Endothelial cell (in vitro differentiated cells): ENCODE measurements around the gene DUSP22. TPM values are rescaled to one million over a fixed set of nuclear protein-coding genes. Genes with fewer than 3 reads are reported as not detected.

Experiments used
- DNase-seq: peaks from one replicate; pipeline ENCODE4 v3.0.0; 2021; ENCODE audit warnings: low spot score
- H3K27ac Mint-ChIP-seq: one replicate; pipeline ENCODE4 v1.8.0; 2021; ENCODE audit warnings: mixed read lengths, inconsistent platforms; ENCODE audit not compliant: unreplicated experiment
- H3K27me3 Mint-ChIP-seq: one replicate; pipeline ENCODE4 v1.8.0; 2021; ENCODE audit warnings: mild to moderate bottlenecking, moderate library complexity, mixed read lengths, inconsistent platforms; ENCODE audit not compliant: unreplicated experiment
- H3K36me3 Mint-ChIP-seq: one replicate; pipeline ENCODE4 v1.8.0; 2021; ENCODE audit warnings: mild to moderate bottlenecking, low read depth, mixed read lengths, inconsistent platforms; ENCODE audit not compliant: unreplicated experiment
- H3K4me1 Mint-ChIP-seq: one replicate; pipeline ENCODE4 v1.8.0; 2021; ENCODE audit warnings: mild to moderate bottlenecking, mixed read lengths, inconsistent platforms; ENCODE audit not compliant: unreplicated experiment
- H3K4me3 Mint-ChIP-seq: one replicate; pipeline ENCODE4 v1.8.0; 2021; ENCODE audit warnings: mild to moderate bottlenecking, mixed read lengths, inconsistent platforms; ENCODE audit not compliant: unreplicated experiment
- H3K9me3 Mint-ChIP-seq: one replicate; pipeline ENCODE4 v1.8.0; 2021; ENCODE audit warnings: mixed read lengths, inconsistent platforms; ENCODE audit not compliant: unreplicated experiment
- total RNA-seq: library from RNA; stranded (reverse); fragmentation: NEBNext Ultra II Directional; extraction: Animal tissue kit (Norgen Biotek cat#: 25700); gene quantifications from one replicate; pipeline ENCODE4 v1.2.1, GENCODE V29; 2021; ENCODE audit not compliant: unreplicated experiment
- TF ChIP-seq, protein P1 (sequence below): fragments of 200-600 bp; sonication (generic); IDR thresholded peaks from one replicate; pipeline ENCODE4 v1.5.0; 2021; ENCODE audit warnings: antibody characterized with exemption; ENCODE audit not compliant: unreplicated experiment

Gene DUSP22
- total RNA-seq, 1 donor from 2014 or later = 57.3 TPM

- no peaks in the 10 kb centered on the region for H3K4me1 Mint-ChIP-seq
These were observed 91.6 kb downstream of the DUSP22 start for GRCh38 chr6:383856-384255.

GRCh38 chr6:384898-385297 lies 92.6 kb downstream of the DUSP22 start:
- Mint-ChIP-seq H3K4me1 (no peaks in the 10 kb centered on the region), H3K27me3 (peaks cover 10% of the 10 kb centered on the region), H3K9me3 (peaks cover 8% of the 10 kb centered on the region), H3K27ac (no peak overlapping the region), H3K4me3 (no peak overlapping the region), H3K36me3 (peaks cover 3% of the 10 kb centered on the region)
- TF ChIP-seq, protein P1, sequence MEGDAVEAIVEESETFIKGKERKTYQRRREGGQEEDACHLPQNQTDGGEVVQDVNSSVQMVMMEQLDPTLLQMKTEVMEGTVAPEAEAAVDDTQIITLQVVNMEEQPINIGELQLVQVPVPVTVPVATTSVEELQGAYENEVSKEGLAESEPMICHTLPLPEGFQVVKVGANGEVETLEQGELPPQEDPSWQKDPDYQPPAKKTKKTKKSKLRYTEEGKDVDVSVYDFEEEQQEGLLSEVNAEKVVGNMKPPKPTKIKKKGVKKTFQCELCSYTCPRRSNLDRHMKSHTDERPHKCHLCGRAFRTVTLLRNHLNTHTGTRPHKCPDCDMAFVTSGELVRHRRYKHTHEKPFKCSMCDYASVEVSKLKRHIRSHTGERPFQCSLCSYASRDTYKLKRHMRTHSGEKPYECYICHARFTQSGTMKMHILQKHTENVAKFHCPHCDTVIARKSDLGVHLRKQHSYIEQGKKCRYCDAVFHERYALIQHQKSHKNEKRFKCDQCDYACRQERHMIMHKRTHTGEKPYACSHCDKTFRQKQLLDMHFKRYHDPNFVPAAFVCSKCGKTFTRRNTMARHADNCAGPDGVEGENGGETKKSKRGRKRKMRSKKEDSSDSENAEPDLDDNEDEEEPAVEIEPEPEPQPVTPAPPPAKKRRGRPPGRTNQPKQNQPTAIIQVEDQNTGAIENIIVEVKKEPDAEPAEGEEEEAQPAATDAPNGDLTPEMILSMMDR = no peak
- no peak for DNase-seq

More at GRCh38 chr6:383856-384255, 91.6 kb downstream of the DUSP22 start:
- no peak for DNase-seq
- Mint-ChIP-seq H3K27me3 (peaks cover 10% of the 10 kb centered on the region), H3K36me3 (peaks cover 3% of the 10 kb centered on the region), H3K4me3 (no peak overlapping the region), H3K9me3 (peaks cover 8% of the 10 kb centered on the region), H3K27ac (no peak overlapping the region)
- TF ChIP-seq, protein P1 = no peak

DNA sequence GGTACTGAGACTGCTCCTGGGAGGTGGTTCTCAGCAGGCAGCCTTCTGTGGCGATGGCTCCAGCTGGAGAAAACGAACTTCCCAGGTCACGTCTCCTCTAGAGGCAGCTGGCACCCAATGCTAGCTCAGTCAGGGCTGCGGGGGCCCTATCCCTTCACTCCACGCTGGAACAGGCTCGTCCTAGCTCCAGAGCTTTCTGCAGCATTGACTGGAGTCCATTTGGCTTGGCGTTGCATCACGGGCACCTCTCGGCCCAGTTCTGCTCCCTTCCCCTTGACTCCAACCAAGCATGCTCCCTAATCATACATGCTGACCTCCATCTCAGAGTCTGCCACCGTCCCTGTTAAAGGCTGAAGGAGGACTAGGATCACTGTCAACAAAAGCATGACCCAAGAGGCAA lies 93.3 kb downstream of the DUSP22 start:
- Mint-ChIP-seq H3K27ac (no peak overlapping the region), H3K4me1 (no peaks in the 10 kb centered on the region), H3K4me3 (no peak overlapping the region), H3K36me3 (peaks cover under 1% of the 10 kb centered on the region), H3K27me3 (peaks cover 9% of the 10 kb centered on the region), H3K9me3 (peaks cover 4% of the 10 kb centered on the region)
- no peak for DNase-seq
- TF ChIP-seq, protein P1 = no peak

DNA sequence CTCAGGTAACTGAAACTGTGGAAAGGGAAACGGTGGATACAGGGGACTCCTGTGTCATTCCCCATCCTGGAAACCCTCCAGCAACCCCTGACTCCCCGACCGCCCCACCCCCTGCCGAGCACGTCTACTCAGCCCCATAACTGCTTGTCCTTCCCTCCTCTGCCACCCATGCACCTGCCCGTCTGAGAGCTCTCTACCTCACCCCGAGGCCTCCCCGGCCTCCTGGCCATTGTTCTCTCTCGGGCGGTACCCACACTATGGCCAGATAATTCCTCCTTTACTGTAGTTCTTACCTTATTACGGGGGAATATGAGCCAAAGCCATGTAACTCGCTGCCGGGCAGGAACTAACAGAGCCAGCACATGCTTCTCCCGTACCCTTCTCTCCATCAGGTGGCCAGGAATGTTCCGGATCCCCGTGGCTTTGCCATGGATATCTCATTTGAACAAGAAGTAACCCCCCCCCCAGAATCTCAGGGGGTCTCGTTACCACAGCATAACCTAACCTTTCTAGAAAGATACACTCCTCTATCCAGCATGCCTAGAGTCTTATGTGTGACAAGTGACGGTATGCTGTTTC lies 94.5 kb downstream of the DUSP22 start:
- no peak overlapping the region for H3K27ac Mint-ChIP-seq
- H3K27me3 Mint-ChIP-seq = peaks cover 14% of the 10 kb centered on the region
- no peak for DNase-seq
- H3K4me3 Mint-ChIP-seq = no peak overlapping the region
- no peaks in the 10 kb centered on the region for H3K4me1 Mint-ChIP-seq
- TF ChIP-seq, protein P1 = no peak
- no peaks in the 10 kb centered on the region for H3K36me3 Mint-ChIP-seq
- no peaks in the 10 kb centered on the region for H3K9me3 Mint-ChIP-seq

- no peak overlapping the region for H3K27ac Mint-ChIP-seq
- no peaks in the 10 kb centered on the region for H3K36me3 Mint-ChIP-seq
- H3K4me1 Mint-ChIP-seq = no peaks in the 10 kb centered on the region
- no peak overlapping the region for H3K4me3 Mint-ChIP-seq
- DNase-seq = no peak
- H3K27me3 Mint-ChIP-seq = peaks cover 15% of the 10 kb centered on the region
- no peaks in the 10 kb centered on the region for H3K9me3 Mint-ChIP-seq
- TF ChIP-seq, protein P1 = no peak
These were observed 95.0 kb downstream of the DUSP22 start for GRCh38 chr6:387293-387741.
